Kidney epithelial cell (primary cell): Measurements from ENCODE around the gene MYO7B. TPM values are rescaled to one million over a fixed set of nuclear protein-coding genes. Genes with fewer than 3 reads are reported as not detected.

ENCODE experiments used
- DNase-seq: peaks from one replicate; pipeline ENCODE4 v3.0.0-alpha.2; 2010; ENCODE audit warnings: low read depth
- H3K27me3 ChIP-seq: 2 replicates; pipeline ENCODE4 v1.6.0; 2011; ENCODE audit warnings: low read length; ENCODE audit not compliant: control insufficient read depth, insufficient read depth
- H3K36me3 ChIP-seq: 2 replicates; pipeline ENCODE4 v1.5.1; 2011; ENCODE audit warnings: low read length; ENCODE audit not compliant: control insufficient read depth, insufficient read depth
- H3K4me3 ChIP-seq: 2 replicates; pipeline ENCODE4 v1.5.1; 2011; ENCODE audit warnings: low read depth, mild to moderate bottlenecking, control low read depth, low read length
- CTCF ChIP-seq: IDR thresholded peaks from 2 replicates; pipeline ENCODE4 v1.5.1; 2011; ENCODE audit warnings: mild to moderate bottlenecking, moderate library complexity, low read length, control low read depth, inconsistent platforms; ENCODE audit not compliant: insufficient read depth, poor library complexity, severe bottlenecking
- total RNA-seq: library from RNA; depleted of rRNA; stranded (reverse); fragments of >200 nt; gene quantifications from 2 replicates; pipeline ENCODE4 v1.2.3, GENCODE V29; 2015

Gene MYO7B
- total RNA-seq, 1 donor from 2014 or later = 0.50 TPM

GRCh38 chr2:127614246-127614645, 78.8 kb downstream of the MYO7B start:
- H3K4me3 ChIP-seq = no peak overlapping the region
- no peaks in the 10 kb centered on the region for H3K36me3 ChIP-seq
- DNase-seq = no peak
- peaks cover 2% of the 10 kb centered on the region for H3K27me3 ChIP-seq
- TF ChIP-seq CTCF = no peak

DNA sequence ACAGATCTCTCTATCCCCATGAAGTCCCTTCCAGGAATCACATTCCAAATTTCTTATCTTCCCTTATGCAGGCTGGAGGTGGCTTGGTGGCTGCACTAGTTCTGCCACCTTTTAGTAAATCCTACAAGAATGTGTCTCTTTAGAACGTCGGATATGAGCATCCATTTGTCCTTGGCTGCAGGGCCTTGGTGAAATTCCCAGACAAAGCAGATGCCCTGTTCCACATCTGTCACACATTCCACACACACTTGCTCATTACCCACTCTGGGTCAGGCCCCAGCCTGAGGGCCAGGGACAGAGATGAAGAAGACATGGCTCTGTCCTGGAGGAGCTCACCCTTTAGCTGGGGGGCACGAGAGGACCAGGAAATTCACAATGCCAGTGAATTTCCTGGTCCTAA, 79.2 kb downstream of the MYO7B start:
- TF ChIP-seq CTCF = no peak
- no peak for DNase-seq
- no peaks in the 10 kb centered on the region for H3K36me3 ChIP-seq
- H3K27me3 ChIP-seq = peaks cover 2% of the 10 kb centered on the region
- H3K4me3 ChIP-seq = no peak overlapping the region

DNA sequence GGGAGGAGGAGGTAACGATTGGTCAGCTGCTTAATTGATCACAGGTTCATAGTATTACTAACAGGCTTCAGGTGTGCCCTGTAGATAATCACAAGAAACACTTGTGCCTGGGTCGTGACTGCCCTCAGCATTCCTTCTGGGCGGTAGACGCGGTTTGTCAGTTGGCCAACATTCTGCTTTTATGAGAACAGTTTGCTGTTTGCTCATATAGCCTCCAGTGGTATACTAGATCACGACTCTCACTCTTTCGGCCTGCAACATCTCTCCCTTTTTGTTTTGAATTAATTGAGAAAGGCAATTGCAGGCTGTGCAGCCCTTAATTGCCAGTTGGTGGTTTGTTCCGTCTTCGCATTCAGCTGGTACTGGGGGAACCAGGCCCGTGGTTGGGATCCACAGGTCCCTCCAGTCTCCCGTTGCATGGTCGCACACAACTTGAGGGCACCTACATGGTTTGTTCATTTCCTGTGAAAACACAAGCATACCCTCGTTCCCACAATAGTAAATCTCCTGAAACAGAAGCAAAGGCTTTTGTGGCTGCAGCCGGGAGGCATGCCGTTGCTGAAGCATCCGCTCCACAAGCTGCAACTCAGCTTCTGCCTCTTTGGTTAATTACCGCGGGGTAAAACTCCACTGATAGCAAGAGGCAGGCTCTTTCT, 80.2 kb downstream of the MYO7B start:
- H3K4me3 ChIP-seq = no peak overlapping the region
- no peak for TF ChIP-seq CTCF

DNA sequence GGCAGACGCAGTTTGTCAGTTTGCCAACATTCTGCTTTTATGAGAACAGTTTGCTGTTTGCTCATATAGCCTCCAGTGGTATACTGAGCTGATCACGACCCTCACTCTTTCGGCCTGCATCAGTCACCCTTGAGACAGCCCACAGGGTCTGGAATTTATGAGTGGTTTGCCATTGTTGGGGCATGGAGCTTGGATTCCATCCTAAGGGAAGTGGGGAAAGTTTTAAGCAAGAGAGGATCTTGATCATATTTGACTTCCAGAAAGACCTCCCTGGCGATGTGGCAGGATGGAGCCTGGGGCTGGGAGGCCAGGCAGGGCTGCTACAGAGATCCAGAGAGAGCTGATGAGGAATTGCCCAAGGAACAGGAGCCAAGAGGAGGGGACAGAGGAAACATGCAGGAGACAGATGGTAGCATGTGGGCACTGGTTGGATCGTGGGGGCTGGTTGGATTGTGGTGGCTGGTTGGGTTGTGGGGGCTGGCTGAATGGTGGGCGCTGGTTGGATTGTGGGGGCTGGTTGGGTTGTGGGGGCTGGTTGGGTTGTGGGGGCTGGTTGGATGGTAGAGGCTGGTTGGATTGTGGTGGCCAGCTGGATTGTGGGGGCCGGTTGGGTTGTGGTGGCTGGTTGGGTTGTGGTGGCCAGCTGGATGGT, 83.2 kb downstream of the MYO7B start:
- peaks cover 2% of the 10 kb centered on the region for H3K27me3 ChIP-seq
- TF ChIP-seq CTCF = no peak
- no peak for DNase-seq
- no peak overlapping the region for H3K4me3 ChIP-seq
- no peaks in the 10 kb centered on the region for H3K36me3 ChIP-seq

More for the DNA sequence above, 80.2 kb downstream of the MYO7B start:
- no peaks in the 10 kb centered on the region for H3K36me3 ChIP-seq
- peaks cover 2% of the 10 kb centered on the region for H3K27me3 ChIP-seq
- DNase-seq = no peak

- peaks cover under 1% of the 10 kb centered on the region for H3K27me3 ChIP-seq
- no peak for TF ChIP-seq CTCF
- DNase-seq = no peak
- H3K36me3 ChIP-seq = no peaks in the 10 kb centered on the region
- H3K4me3 ChIP-seq = no peak overlapping the region
These were observed 83.7 kb downstream of the MYO7B start for GRCh38 chr2:127619203-127619590.
